HepG2 (cell line): Measurements from ENCODE around the gene MYOZ1. TPM values are rescaled to one million over a fixed set of nuclear protein-coding genes. Genes with fewer than 3 reads are reported as not detected.

Experiments
- ARID5B ChIP-seq: IDR thresholded peaks from 2 replicates; pipeline ENCODE4 v1.4.0; 2020; ENCODE audit warnings: mild to moderate bottlenecking, missing genetic modification reagents
- BORCS8-MEF2B ChIP-seq: sonication (generic); formaldehyde crosslinking; IDR thresholded peaks from 2 replicates; pipeline ENCODE4 v1.8.0; 2022; ENCODE audit warnings: mild to moderate bottlenecking, missing genetic modification reagents
- CCDC6 ChIP-seq: sonication (generic); formaldehyde crosslinking; IDR thresholded peaks from 2 replicates; pipeline ENCODE4 v1.8.1; 2022; ENCODE audit warnings: mild to moderate bottlenecking, missing genetic modification reagents, moderate library complexity
- CHD4 ChIP-seq: fragments of 200-600 bp; sonication (generic); IDR thresholded peaks from 2 replicates; pipeline ENCODE4 v1.7.0; 2017; ENCODE audit warnings: mild to moderate bottlenecking, low read length, borderline replicate concordance
- CREB1 ChIP-seq, 2 experiments: fragments of 450-650 bp in 1 of 2; IDR thresholded peaks; 2 replicates each; pipeline ENCODE4 v1.6.1; 2016 to 2017; ENCODE audit warnings: control low read depth in 1 of 2, mild to moderate bottlenecking in 1 of 2, missing compliant biosample characterization in 1 of 2, missing genetic modification characterization in 1 of 2
- FOXK1 ChIP-seq: sonication (generic); formaldehyde crosslinking; IDR thresholded peaks from 2 replicates; pipeline ENCODE4 v1.4.0; 2020; ENCODE audit warnings: low read depth, missing genetic modification reagents, borderline replicate concordance
- HNRNPLL ChIP-seq: fragments of 200-400 bp; formaldehyde crosslinking; IDR thresholded peaks from 2 replicates; pipeline ENCODE4 v1.6.1; 2017; ENCODE audit warnings: mild to moderate bottlenecking, low read depth, low read length; ENCODE audit not compliant: poor library complexity, severe bottlenecking
- MBD4 ChIP-seq: IDR thresholded peaks from 2 replicates; pipeline ENCODE4 v1.6.1; 2012; ENCODE audit warnings: low read length, inconsistent platforms, borderline replicate concordance
- MED13 ChIP-seq: sonication (generic); formaldehyde crosslinking; IDR thresholded peaks from 2 replicates; pipeline ENCODE4 v1.5.0; 2020; ENCODE audit warnings: missing genetic modification reagents
- NFRKB ChIP-seq: fragments of 450-650 bp; IDR thresholded peaks from 2 replicates; pipeline ENCODE4 v1.6.1; 2017
- POLR2AphosphoS5 ChIP-seq: IDR thresholded peaks from 2 replicates; pipeline ENCODE4 v1.6.1; 2012; ENCODE audit warnings: low read depth, low read length
- RAD51 ChIP-seq: fragments of 450-650 bp; IDR thresholded peaks from 2 replicates; pipeline ENCODE4 v1.6.1; 2016; ENCODE audit warnings: borderline replicate concordance
- RBM22 ChIP-seq: fragments of 200-400 bp; formaldehyde crosslinking; optimal IDR thresholded peaks from 2 replicates; pipeline ENCODE3; 2017; ENCODE audit warnings: mild to moderate bottlenecking, low read length, moderate library complexity
- RNF2 ChIP-seq: fragments of 450-650 bp; conservative IDR thresholded peaks from 2 replicates; pipeline ENCODE4 v1.6.1; 2016; ENCODE audit warnings: low read depth
- RXRB ChIP-seq: IDR thresholded peaks from 2 replicates; pipeline ENCODE4 v1.6.1; 2016; ENCODE audit warnings: borderline replicate concordance, missing genetic modification reagents, missing compliant biosample characterization
- SMAD3 ChIP-seq: sonication (generic); formaldehyde crosslinking; IDR thresholded peaks from 2 replicates; pipeline ENCODE4 v1.4.0; 2020; ENCODE audit warnings: missing genetic modification reagents
- SP4 ChIP-seq: sonication (generic); formaldehyde crosslinking; IDR thresholded peaks from 2 replicates; pipeline ENCODE4 v1.8.1; 2023; ENCODE audit warnings: mild to moderate bottlenecking, missing genetic modification reagents
- SUZ12 ChIP-seq: fragments of 150-350 bp; IDR thresholded peaks from 2 replicates; pipeline ENCODE4 v1.6.1; 2014; ENCODE audit warnings: low read depth, low read length
- TCF7L2 ChIP-seq: IDR thresholded peaks from 2 replicates; pipeline ENCODE4 v1.6.1; 2011; ENCODE audit warnings: mild to moderate bottlenecking, low read depth, low read length, moderate library complexity
- TFDP2 ChIP-seq: sonication (generic); formaldehyde crosslinking; IDR thresholded peaks from 2 replicates; pipeline ENCODE4 v1.4.0; 2020; ENCODE audit warnings: missing genetic modification reagents
- TMF1 ChIP-seq: sonication (generic); formaldehyde crosslinking; IDR thresholded peaks from 2 replicates; pipeline ENCODE4 v1.8.1; 2022; ENCODE audit warnings: low read depth, missing genetic modification reagents
- ZFP90 ChIP-seq: sonication (generic); formaldehyde crosslinking; IDR thresholded peaks from 2 replicates; pipeline ENCODE4 v1.8.0; 2022; ENCODE audit warnings: missing genetic modification reagents, mild to moderate bottlenecking, inconsistent platforms, borderline replicate concordance
- ZNF317 ChIP-seq: sonication (generic); formaldehyde crosslinking; IDR thresholded peaks from 2 replicates; pipeline ENCODE4 v1.5.0; 2020; ENCODE audit warnings: mild to moderate bottlenecking, missing genetic modification reagents
- ZNF563 ChIP-seq: sonication (generic); formaldehyde crosslinking; IDR thresholded peaks from 2 replicates; pipeline ENCODE4 v1.8.0; 2022; ENCODE audit warnings: mild to moderate bottlenecking, moderate library complexity, missing genetic modification reagents
- ZNF567 ChIP-seq: sonication (generic); formaldehyde crosslinking; IDR thresholded peaks from 2 replicates; pipeline ENCODE4 v1.8.1; 2023; ENCODE audit warnings: mild to moderate bottlenecking, missing genetic modification reagents, borderline replicate concordance
- ZNF670 ChIP-seq: sonication (generic); formaldehyde crosslinking; IDR thresholded peaks from 2 replicates; pipeline ENCODE4 v1.8.0; 2022; ENCODE audit warnings: mild to moderate bottlenecking, missing genetic modification reagents, borderline replicate concordance
- ZNF713 ChIP-seq: sonication (generic); formaldehyde crosslinking; IDR thresholded peaks from 2 replicates; pipeline ENCODE4 v1.4.0; 2020; ENCODE audit warnings: mild to moderate bottlenecking, missing genetic modification reagents
- ZNF749 ChIP-seq: sonication (generic); formaldehyde crosslinking; IDR thresholded peaks from 2 replicates; pipeline ENCODE4 v1.8.0; 2022; ENCODE audit warnings: mild to moderate bottlenecking, missing genetic modification reagents, moderate library complexity, borderline replicate concordance
- polyA plus RNA-seq, 8 experiments: library from polyadenylated mRNA; depleted of rRNA in 3 of 8; stranded (reverse) in 7 of 8; unstranded in 1 of 8; fragments of >200 nt; fragmentation: Illumina TruSeq in 4 of 8; extraction: Trizol in 4 of 8; gene quantifications; 2 replicates each; pipeline versions ENCODE4 v1.2.1 to v1.2.3, GENCODE V29; 2011 to 2016; ENCODE audit warnings: low read depth in 4 of 8, missing spikeins in 1 of 8, mixed read lengths in 1 of 8; ENCODE audit not compliant: insufficient read depth in 1 of 8
- total RNA-seq, 5 experiments: library from RNA; depleted of rRNA; stranded (reverse); fragments of >200 nt; fragmentation: Illumina TruSeq; extraction: Trizol; gene quantifications; 2 replicates each; pipeline ENCODE4 v1.2.3, GENCODE V29; 2016; ENCODE audit warnings: low read depth in 1 of 5

The MYOZ1 gene
- total and polyA plus RNA-seq, 2 of the 13 experiments (the other 11 are each of a cell fraction or from before 2014, with no cell fraction given): not detected

- TF ChIP-seq CHD4 (no peak), MED13 (CRISPR knock-in tag) (no peak), TFDP2 (no peak), NFRKB (no peak), MBD4 (no peak), RXRB (CRISPR knock-in tag) (no peak), SMAD3 (peak; percentile 72), RNF2 (no peak), ZNF317 (no peak), POLR2AphosphoS5 (no peak), RBM22 (no peak), ZNF563 (CRISPR knock-in tag) (no peak), ZFP90 (CRISPR knock-in tag) (no peak), ARID5B (peak; percentile 95), TCF7L2 (no peak; the same call in 1 of the 2 replicates), TMF1 (CRISPR knock-in tag) (no peak), BORCS8-MEF2B (CRISPR knock-in tag) (no peak), CREB1 (IDR thresholded peaks at IDR 0.05) (peak; percentile 6; the same call in 1 of the 2 replicates), CREB1 (CRISPR knock-in tag; IDR thresholded peaks at IDR 0.05) (peak; percentile 62; the same call in 1 of the 2 replicates), CCDC6 (CRISPR knock-in tag) (no peak), ZNF567 (CRISPR knock-in tag) (no peak), RAD51 (no peak), ZNF713 (CRISPR knock-in tag) (no peak), ZNF749 (CRISPR knock-in tag) (peak; percentile 59; the same call in 1 of the 2 replicates), FOXK1 (CRISPR knock-in tag) (no peak), SP4 (no peak), ZNF670 (CRISPR knock-in tag) (no peak), SUZ12 (no peak), HNRNPLL (no peak)
Measured at GRCh38 chr10:73586583-73586984, 54.7 kb downstream of the MYOZ1 start (continued).
